Neural progenitor cell (in vitro differentiated cells): ENCODE data around the gene GADD45GIP1.

Experiments
- CTCF ChIP-seq: fragments of 200-600 bp; sonication (generic); IDR thresholded peaks from 2 replicates; pipeline ENCODE4 v1.5.1; 2017; ENCODE audit warnings: antibody characterized with exemption, mild to moderate bottlenecking
- EZH2 ChIP-seq: fragments of 200-600 bp; sonication (generic); IDR thresholded peaks from 2 replicates; pipeline ENCODE4 v1.6.1; 2017; ENCODE audit warnings: antibody characterized with exemption, mild to moderate bottlenecking, moderate library complexity

GRCh38 chr19:12996406-12997094, 39.5 kb upstream of the GADD45GIP1 start:
- peak; percentile 27 for TF ChIP-seq CTCF
- peak; percentile 100 for TF ChIP-seq EZH2
